GM18499 (cell line): ENCODE data around the gene KRT83.
A peak's percentile ranks its signal among the peaks of the same experiment; 100 is the strongest.
"Not testable (repeated sequence)": the region's sequence is repeated elsewhere in the genome, so short reads cannot be mapped to it uniquely, and the experiment has no call there.

Experiments used
- ATAC-seq: cut with Tn5 transposase; IDR thresholded peaks from one replicate; pipeline ENCODE4 v1.9.1; 2021; ENCODE audit warnings: moderate number of reproducible peaks; ENCODE audit not compliant: insufficient read depth, unreplicated experiment

Gene KRT83

GRCh38 chr12:52312086-52312485 lies 9.1 kb downstream of the KRT83 start:
- no peak for ATAC-seq

GRCh38 chr12:52311285-52311648 lies 9.9 kb downstream of the KRT83 start:
- no peak for ATAC-seq

- no peak for ATAC-seq
Observed at GRCh38 chr12:52310622-52311284, 10.4 kb downstream of the KRT83 start.

- ATAC-seq = no peak
Observed at GRCh38 chr12:52308806-52309425, 12.3 kb downstream of the KRT83 start.

- no peak for ATAC-seq
Observed at GRCh38 chr12:52307836-52308805, 13.1 kb downstream of the KRT83 start.

GRCh38 chr12:52306731-52307130 lies 14.5 kb downstream of the KRT83 start:
- no peak for ATAC-seq

GRCh38 chr12:52305921-52306705 lies 15.1 kb downstream of the KRT83 start:
- ATAC-seq = no peak

GRCh38 chr12:52304941-52305411 lies 16.2 kb downstream of the KRT83 start:
- peak; percentile 61 for ATAC-seq

GRCh38 chr12:52302242-52302914 lies 18.8 kb downstream of the KRT83 start:
- ATAC-seq = not testable (repeated sequence)

GRCh38 chr12:52301721-52302120 lies 19.5 kb downstream of the KRT83 start:
- not testable (repeated sequence) for ATAC-seq

GRCh38 chr12:52300796-52301691 lies 20.2 kb downstream of the KRT83 start:
- ATAC-seq = no peak

GRCh38 chr12:52298677-52299190 lies 22.5 kb downstream of the KRT83 start:
- ATAC-seq = no peak

- no peak for ATAC-seq
Observed at GRCh38 chr12:52296572-52297215, 24.5 kb downstream of the KRT83 start.

GRCh38 chr12:52295663-52296062 lies 25.5 kb downstream of the KRT83 start:
- ATAC-seq = no peak

GRCh38 chr12:52294803-52295202 lies 26.4 kb downstream of the KRT83 start:
- ATAC-seq = no peak

- no peak for ATAC-seq
Observed at GRCh38 chr12:52293926-52294325, 27.3 kb downstream of the KRT83 start.

GRCh38 chr12:52291267-52291935 lies 29.8 kb downstream of the KRT83 start, which contains the start of gene KRT81:
KRT81 (minus strand) TSS chr12:52291534; CDS start chr12:52291465, 69 bp downstream.
- ATAC-seq = no peak
